Caco-2 (cell line): ENCODE results near the gene CCN5. TPM values are rescaled to one million over a fixed set of nuclear protein-coding genes. Genes with fewer than 3 reads are reported as not detected.

Experiments used
- BruUV-seq: library from RNA; stranded (reverse); fragments of 400-500 nt; replicated peaks from 2 replicates; lab custom pipeline; 2021; lab: Mats Ljungman, UMichigan
- CTCF ChIA-PET: fragments of 300-600 bp; sonication (Branson Sonifier 250); formaldehyde crosslinking; loops from one replicate; lab custom pipeline; 2022; ENCODE audit warnings: antibody characterized with exemption; lab: Charles Lee
- POLR2A ChIA-PET: fragments of 300-600 bp; sonication (Branson Sonifier 250); formaldehyde crosslinking; loops from one replicate; lab custom pipeline; 2022; ENCODE audit warnings: antibody characterized with exemption; lab: Charles Lee
- DNase-seq, 2 experiments: peaks; one replicate each; pipeline versions ENCODE4 v3.0.0 to v3.0.0-alpha.2; 2020 to 2022
- H3K27me3 ChIP-seq: replicated peaks from 2 replicates; pipeline ENCODE4 v1.6.0; 2011; ENCODE audit warnings: low read length; ENCODE audit not compliant: control insufficient read depth, insufficient read depth
- H3K36me3 ChIP-seq: 2 replicates; pipeline ENCODE4 v1.5.1; 2011; ENCODE audit warnings: low read length; ENCODE audit not compliant: control insufficient read depth, insufficient read depth
- H3K4me1 ChIP-seq: fragments of 250-450 bp; sonication (Bioruptor Pico); 2 replicates; pipeline ENCODE4 v1.5.1; 2020; ENCODE audit warnings: mild to moderate bottlenecking
- H3K4me3 ChIP-seq: 2 replicates; pipeline ENCODE4 v1.5.1; 2011; ENCODE audit warnings: low read depth, mild to moderate bottlenecking, control low read depth, low read length
- H3K9me3 ChIP-seq: fragments of 250-450 bp; sonication (Bioruptor Pico); 2 replicates; pipeline ENCODE4 v1.5.1; 2020; ENCODE audit warnings: mild to moderate bottlenecking, moderate library complexity
- H3K27ac Mint-ChIP-seq: one replicate; pipeline ENCODE4 v1.8.0; 2022; ENCODE audit warnings: mixed read lengths; ENCODE audit not compliant: unreplicated experiment
- H3K27me3 Mint-ChIP-seq: one replicate; pipeline ENCODE4 v1.8.0; 2022; ENCODE audit warnings: mixed read lengths; ENCODE audit not compliant: insufficient read depth, unreplicated experiment
- H3K36me3 Mint-ChIP-seq: one replicate; pipeline ENCODE4 v1.8.0; 2022; ENCODE audit warnings: mild to moderate bottlenecking, mixed read lengths; ENCODE audit not compliant: insufficient read depth, unreplicated experiment
- H3K4me1 Mint-ChIP-seq: one replicate; pipeline ENCODE4 v1.8.0; 2022; ENCODE audit warnings: low read depth, mixed read lengths; ENCODE audit not compliant: unreplicated experiment
- H3K4me3 Mint-ChIP-seq: one replicate; pipeline ENCODE4 v1.8.0; 2022; ENCODE audit warnings: mild to moderate bottlenecking, moderate library complexity, mixed read lengths; ENCODE audit not compliant: unreplicated experiment
- H3K9me3 Mint-ChIP-seq: one replicate; pipeline ENCODE4 v1.8.0; 2022; ENCODE audit warnings: mixed read lengths; ENCODE audit not compliant: unreplicated experiment
- CTCF ChIP-seq, 2 experiments: fragments of 200-600 bp in 1 of 2; IDR thresholded peaks; 1 replicate in 1 of 2; 2 replicates in 1 of 2; pipeline versions ENCODE4 v1.5.1 to v1.8.0; 2011 to 2022; ENCODE audit warnings: antibody characterized with exemption in 1 of 2, control low read depth in 1 of 2, inconsistent platforms in 1 of 2, low read depth in 1 of 2, low read length in 1 of 2, mild to moderate bottlenecking in 1 of 2, moderate library complexity in 1 of 2; ENCODE audit not compliant: insufficient read depth in 1 of 2, severe bottlenecking in 1 of 2, unreplicated experiment in 1 of 2
- intact Hi-C: fragments of 100-400 bp; cut with micrococcal nuclease; formaldehyde crosslinking; loops from one replicate; pipeline ENCODE4 v1.10.0; 2022; ENCODE audit not compliant: unreplicated experiment
- total RNA-seq: library from RNA; stranded (reverse); gene quantifications from 2 replicates; pipeline ENCODE4 v1.2.3, GENCODE V29; 2022

CCN5 gene
- total RNA-seq, 1 experiment from 2014 or later, result not detected

GRCh38 chr20:44721785-44722054 lies 6.6 kb downstream of the CCN5 start:
- POLR2A ChIA-PET, result no interaction called here
- H3K36me3 Mint-ChIP-seq, result no peaks in the 10 kb centered on the region
- Histone ChIP-seq H3K36me3 (no peaks in the 10 kb centered on the region), H3K4me1 (no peaks in the 10 kb centered on the region), H3K9me3 (no peaks in the 10 kb centered on the region), H3K27me3 (no peaks in the 10 kb centered on the region), H3K4me3 (no peak overlapping the region)
- CTCF ChIA-PET, result interaction anchor here (0.7 to 1.2 kb wide), 3 partner anchors 11 to 24 kb away, joined by 3 read pairs; no protein-coding TSS in a partner anchor
- no peaks in the 10 kb centered on the region for H3K4me1 Mint-ChIP-seq
- TF ChIP-seq CTCF (IDR thresholded peaks at IDR 0.05; ENCODE audit: insufficient read depth in 1 of 2, low read depth in 1 of 2, low read length in 1 of 2, severe bottlenecking in 1 of 2, unreplicated experiment in 1 of 2), result no peak
- BruUV-seq, result no TSS peak
- no peak for DNase-seq
- no peaks in the 10 kb centered on the region for H3K9me3 Mint-ChIP-seq
- no peak overlapping the region for H3K27ac Mint-ChIP-seq
- intact Hi-C loops, result no loop called here
- H3K27me3 Mint-ChIP-seq, result no peaks in the 10 kb centered on the region
- H3K4me3 Mint-ChIP-seq, result no peak overlapping the region

GRCh38 chr20:44722990-44723389 lies 7.8 kb downstream of the CCN5 start:
- Mint-ChIP-seq H3K27ac (no peak overlapping the region), H3K27me3 (no peaks in the 10 kb centered on the region), H3K4me3 (no peak overlapping the region), H3K9me3 (no peaks in the 10 kb centered on the region), H3K4me1 (no peaks in the 10 kb centered on the region), H3K36me3 (no peaks in the 10 kb centered on the region)
- TF ChIP-seq CTCF (IDR thresholded peaks at IDR 0.05; ENCODE audit: insufficient read depth in 1 of 2, low read depth in 1 of 2, low read length in 1 of 2, severe bottlenecking in 1 of 2, unreplicated experiment in 1 of 2), result no peak
- Histone ChIP-seq H3K9me3 (no peaks in the 10 kb centered on the region), H3K4me3 (no peak overlapping the region), H3K4me1 (no peaks in the 10 kb centered on the region), H3K36me3 (no peaks in the 10 kb centered on the region), H3K27me3 (no peaks in the 10 kb centered on the region)
- ChIA-PET CTCF (interaction anchor here (0.6 to 1.3 kb wide), 4 partner anchors 11 to 131 kb away, joined by 3 read pairs; no protein-coding TSS in a partner anchor), POLR2A (no interaction called here)
- no peak for DNase-seq
- intact Hi-C loops, result no loop called here
- BruUV-seq, result no TSS peak

DNA sequence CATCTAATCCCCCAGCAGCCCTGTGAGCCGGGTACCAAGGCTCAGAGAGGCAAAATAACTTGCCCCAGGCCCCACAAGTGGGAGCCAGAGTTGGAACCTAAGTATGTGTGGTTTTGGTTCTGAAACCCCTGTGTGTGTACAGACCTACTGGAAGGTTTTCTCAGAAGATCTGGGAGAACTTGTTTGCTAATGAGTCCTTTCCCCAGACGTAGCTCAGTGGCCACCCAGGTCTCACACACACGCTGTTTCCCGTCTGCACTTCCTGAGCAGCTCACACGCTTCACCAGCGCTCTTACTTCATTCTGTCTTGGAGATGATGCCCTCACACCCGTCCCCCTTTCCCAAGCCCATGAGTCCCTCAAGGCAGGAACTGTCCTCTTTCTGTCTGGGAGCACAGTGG lies 8.2 kb downstream of the CCN5 start:
- CTCF ChIA-PET, result interaction anchor here (0.7 to 1.3 kb wide), 3 partner anchors 10 to 38 kb away, joined by 3 read pairs; no protein-coding TSS in a partner anchor
- POLR2A ChIA-PET, result no interaction called here
- Histone ChIP-seq H3K4me1 (no peaks in the 10 kb centered on the region), H3K4me3 (no peak overlapping the region), H3K27me3 (no peaks in the 10 kb centered on the region), H3K9me3 (no peaks in the 10 kb centered on the region), H3K36me3 (no peaks in the 10 kb centered on the region)
- H3K4me3 Mint-ChIP-seq, result no peak overlapping the region
- no peak overlapping the region for H3K27ac Mint-ChIP-seq
- H3K9me3 Mint-ChIP-seq, result no peaks in the 10 kb centered on the region
- H3K36me3 Mint-ChIP-seq, result no peaks in the 10 kb centered on the region
- DNase-seq, result no peak
- no peaks in the 10 kb centered on the region for H3K4me1 Mint-ChIP-seq
- intact Hi-C loops, result no loop called here
- H3K27me3 Mint-ChIP-seq, result no peaks in the 10 kb centered on the region
- no TSS peak for BruUV-seq
- no peak for TF ChIP-seq CTCF (IDR thresholded peaks at IDR 0.05; ENCODE audit: insufficient read depth in 1 of 2, low read depth in 1 of 2, low read length in 1 of 2, severe bottlenecking in 1 of 2, unreplicated experiment in 1 of 2)
